Coronary artery (tissue), 2 donors: ENCODE results near the gene C1RL.

Source experiments
- DNase-seq: peaks from one replicate; pipeline ENCODE4 v3.0.0-alpha.2; 2017; ENCODE audit warnings: low spot score
- H3K27ac ChIP-seq, 2 donors: fragments of 200-600 bp; sonication (generic); one replicate each; pipeline ENCODE4 v1.5.1; 2016 to 2019
- H3K4me3 ChIP-seq: fragments of 200-600 bp; sonication (generic); 2 replicates; pipeline ENCODE4 v1.5.1; 2016; ENCODE audit warnings: mild to moderate bottlenecking, moderate library complexity
- CTCF ChIP-seq: fragments of 200-600 bp; sonication (generic); IDR thresholded peaks from one replicate; pipeline ENCODE4 v1.5.1; 2019; ENCODE audit warnings: antibody characterized with exemption

C1RL gene

DNA sequence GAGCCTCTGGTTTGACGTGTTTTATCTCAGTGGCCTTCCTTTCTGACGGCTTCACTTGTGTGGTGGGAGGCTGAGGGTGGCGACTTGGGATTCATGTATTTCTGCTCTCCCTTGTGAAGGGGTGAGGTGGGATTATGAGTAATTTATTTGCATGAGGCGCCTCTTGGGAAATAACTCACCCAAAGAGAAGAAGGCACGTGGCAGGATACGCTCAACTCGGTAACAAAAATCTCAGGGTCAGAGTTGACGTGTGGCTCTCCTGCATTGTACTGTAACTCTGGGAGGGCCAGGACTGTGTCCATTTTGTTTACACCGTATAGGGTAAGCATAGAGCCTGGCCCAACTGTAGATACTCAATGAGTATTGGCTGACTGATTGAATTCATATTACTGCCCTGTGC, 63.1 kb downstream of the C1RL start:
- H3K27ac ChIP-seq = no peak overlapping the region
- no peak for TF ChIP-seq CTCF
- no peak overlapping the region for H3K4me3 ChIP-seq
- DNase-seq = no peak
